ENCODE data around the gene CCDC110. TPM values are rescaled to one million over a fixed set of nuclear protein-coding genes. Genes with fewer than 3 reads are reported as not detected.

Gene CCDC110
- total and polyA plus RNA-seq, 4 donors, result 0.31 to 1.8 (median 0.92) TPM

GRCh38 chr4:185502386-185502785, 30.9 kb upstream of the CCDC110 start:
- WGBS, 2 donors, result 86 to 87% methylated on average over 11 of the region's 11 CpGs
- no peak for ATAC-seq (ENCODE audit: insufficient read depth, low FRiP score)
- no peak for TF ChIP-seq CTCF (IDR thresholded peaks at IDR 0.05; ENCODE audit: control extremely low read depth, extremely low read depth)
- Histone ChIP-seq H3K4me3 (no peak overlapping the region), H3K4me1 (ENCODE audit: control insufficient read depth in 5 of 5, insufficient read depth in 5 of 5, low read length in 5 of 5) (peaks cover 0 to 9% (median 0%) of the 10 kb centered on the region in 5 donors), H3K27ac (ENCODE audit: low read depth in 1 of 2, low read length in 1 of 2) (no peak overlapping the region), H3K27me3 (ENCODE audit: control insufficient read depth in 3 of 3, insufficient read depth in 3 of 3, low read length in 2 of 3) (no peaks in the 10 kb centered on the region), H3K36me3 (ENCODE audit: control insufficient read depth in 4 of 4, insufficient read depth in 4 of 4, low read length in 4 of 4) (peaks cover 0 to 11% (median 2%) of the 10 kb centered on the region in 4 donors), H3K9me3 (ENCODE audit: control insufficient read depth in 4 of 4, insufficient read depth in 3 of 4, low read length in 3 of 4) (peaks cover 0 to 7% (median 2%) of the 10 kb centered on the region in 4 donors), H3K9ac (ENCODE audit: insufficient read depth in 1 of 2, low read length in 2 of 2) (no peak overlapping the region)
- no peak for DNase-seq

GRCh38 chr4:185500576-185500975, 29.0 kb upstream of the CCDC110 start:
- Histone ChIP-seq H3K9me3 (ENCODE audit: control insufficient read depth in 4 of 4, insufficient read depth in 3 of 4, low read length in 3 of 4) (peaks cover 0 to 7% (median 2%) of the 10 kb centered on the region in 4 donors), H3K4me3 (no peak overlapping the region), H3K9ac (ENCODE audit: insufficient read depth in 1 of 2, low read length in 2 of 2) (no peak overlapping the region), H3K36me3 (ENCODE audit: control insufficient read depth in 4 of 4, insufficient read depth in 4 of 4, low read length in 4 of 4) (peaks cover 0 to 6% (median 1%) of the 10 kb centered on the region in 4 donors), H3K4me1 (ENCODE audit: control insufficient read depth in 5 of 5, insufficient read depth in 5 of 5, low read length in 5 of 5) (peaks cover 0 to 9% (median 0%) of the 10 kb centered on the region in 5 donors), H3K27me3 (ENCODE audit: control insufficient read depth in 3 of 3, insufficient read depth in 3 of 3, low read length in 2 of 3) (no peaks in the 10 kb centered on the region), H3K27ac (ENCODE audit: low read depth in 1 of 2, low read length in 1 of 2) (no peak overlapping the region)
- TF ChIP-seq CTCF (IDR thresholded peaks at IDR 0.05; ENCODE audit: control extremely low read depth, extremely low read depth), result no peak
- WGBS, 2 donors, result 65 to 76% methylated on average over 1 of the region's 1 CpG
- ATAC-seq (ENCODE audit: insufficient read depth, low FRiP score) (no peak), DNase-seq (no peak)

GRCh38 chr4:185500035-185500434, 28.5 kb upstream of the CCDC110 start:
- DNase-seq (no peak), ATAC-seq (ENCODE audit: insufficient read depth, low FRiP score) (no peak)
- H3K36me3 ChIP-seq (ENCODE audit: control insufficient read depth in 4 of 4, insufficient read depth in 4 of 4, low read length in 4 of 4), result peaks cover 0 to 6% (median 1%) of the 10 kb centered on the region in 4 donors
- whole genome bisulfite sequencing, 2 donors, result 96% methylated on average over 9 of the region's 9 CpGs
- no peaks in the 10 kb centered on the region for H3K27me3 ChIP-seq (ENCODE audit: control insufficient read depth in 3 of 3, insufficient read depth in 3 of 3, low read length in 2 of 3)
- no peak overlapping the region for H3K9ac ChIP-seq (ENCODE audit: insufficient read depth in 1 of 2, low read length in 2 of 2)
- no peak for TF ChIP-seq CTCF (IDR thresholded peaks at IDR 0.05; ENCODE audit: control extremely low read depth, extremely low read depth)
- H3K4me3 ChIP-seq, result no peak overlapping the region
- peaks cover 0 to 7% (median 2%) of the 10 kb centered on the region in 4 donors for H3K9me3 ChIP-seq (ENCODE audit: control insufficient read depth in 4 of 4, insufficient read depth in 3 of 4, low read length in 3 of 4)
- H3K27ac ChIP-seq (ENCODE audit: low read depth in 1 of 2, low read length in 1 of 2), result no peak overlapping the region
- H3K4me1 ChIP-seq (ENCODE audit: control insufficient read depth in 5 of 5, insufficient read depth in 5 of 5, low read length in 5 of 5), result peaks cover 0 to 9% (median 0%) of the 10 kb centered on the region in 5 donors

GRCh38 chr4:185488650-185489049, 17.1 kb upstream of the CCDC110 start:
- no peak overlapping the region for H3K27ac ChIP-seq (ENCODE audit: low read depth in 1 of 2, low read length in 1 of 2)
- no peaks in the 10 kb centered on the region for H3K27me3 ChIP-seq (ENCODE audit: control insufficient read depth in 3 of 3, insufficient read depth in 3 of 3, low read length in 2 of 3)
- H3K4me3 ChIP-seq, result no peak overlapping the region
- 77 to 94% methylated on average over 2 of the region's 2 CpGs for WGBS, 2 donors
- H3K9me3 ChIP-seq (ENCODE audit: control insufficient read depth in 4 of 4, insufficient read depth in 3 of 4, low read length in 3 of 4), result peaks cover 0 to 3% (median 2%) of the 10 kb centered on the region in 4 donors
- H3K36me3 ChIP-seq (ENCODE audit: control insufficient read depth in 4 of 4, insufficient read depth in 4 of 4, low read length in 4 of 4), result no peaks in the 10 kb centered on the region
- H3K9ac ChIP-seq (ENCODE audit: insufficient read depth in 1 of 2, low read length in 2 of 2), result no peak overlapping the region
- TF ChIP-seq CTCF (IDR thresholded peaks at IDR 0.05; ENCODE audit: control extremely low read depth, extremely low read depth), result no peak
- H3K4me1 ChIP-seq (ENCODE audit: control insufficient read depth in 5 of 5, insufficient read depth in 5 of 5, low read length in 5 of 5), result no peaks in the 10 kb centered on the region
- DNase-seq, result no peak
- ATAC-seq (ENCODE audit: insufficient read depth, low FRiP score), result no peak

Data from lung (tissue), 12 donors.